AG09309 (cell line): Measurements from ENCODE around the gene SLC8A1.

Experiments
- DNase-seq: peaks from one replicate; pipeline ENCODE4 v3.0.0-alpha.2; 2010; ENCODE audit warnings: low read depth
- H3K4me3 ChIP-seq: 2 replicates; pipeline ENCODE4 v1.5.1; 2011; ENCODE audit warnings: mild to moderate bottlenecking, low read depth, low read length, moderate library complexity; ENCODE audit not compliant: control insufficient read depth
- TF ChIP-seq, protein P1 (sequence below): IDR thresholded peaks from 2 replicates; pipeline ENCODE4 v1.5.1; 2011; ENCODE audit warnings: mild to moderate bottlenecking, low read depth, low read length, inconsistent platforms; ENCODE audit not compliant: insufficient read depth, control insufficient read depth; ENCODE audit errors: missing control alignments

SLC8A1 gene

DNA sequence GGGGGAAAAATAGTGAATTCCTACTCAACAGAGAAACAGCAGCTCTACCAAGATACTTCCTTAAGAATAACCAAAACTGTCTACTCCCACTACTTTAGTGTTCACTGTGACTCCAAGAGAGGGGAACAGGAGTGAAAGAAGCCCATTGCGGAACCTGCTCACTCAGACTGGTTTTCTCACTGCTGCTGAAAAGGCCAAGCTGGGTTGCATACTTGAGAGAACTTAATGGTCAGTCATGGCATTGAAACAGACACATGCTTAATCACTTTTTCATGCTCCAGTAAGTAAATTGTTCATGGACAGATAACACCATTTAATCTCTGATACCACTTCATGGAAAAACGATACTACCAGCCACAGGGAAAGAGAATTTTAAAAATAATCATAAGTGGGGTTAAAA lies 35.7 kb upstream of the SLC8A1 start:
- no peak overlapping the region for H3K4me3 ChIP-seq
- TF ChIP-seq, protein P1, sequence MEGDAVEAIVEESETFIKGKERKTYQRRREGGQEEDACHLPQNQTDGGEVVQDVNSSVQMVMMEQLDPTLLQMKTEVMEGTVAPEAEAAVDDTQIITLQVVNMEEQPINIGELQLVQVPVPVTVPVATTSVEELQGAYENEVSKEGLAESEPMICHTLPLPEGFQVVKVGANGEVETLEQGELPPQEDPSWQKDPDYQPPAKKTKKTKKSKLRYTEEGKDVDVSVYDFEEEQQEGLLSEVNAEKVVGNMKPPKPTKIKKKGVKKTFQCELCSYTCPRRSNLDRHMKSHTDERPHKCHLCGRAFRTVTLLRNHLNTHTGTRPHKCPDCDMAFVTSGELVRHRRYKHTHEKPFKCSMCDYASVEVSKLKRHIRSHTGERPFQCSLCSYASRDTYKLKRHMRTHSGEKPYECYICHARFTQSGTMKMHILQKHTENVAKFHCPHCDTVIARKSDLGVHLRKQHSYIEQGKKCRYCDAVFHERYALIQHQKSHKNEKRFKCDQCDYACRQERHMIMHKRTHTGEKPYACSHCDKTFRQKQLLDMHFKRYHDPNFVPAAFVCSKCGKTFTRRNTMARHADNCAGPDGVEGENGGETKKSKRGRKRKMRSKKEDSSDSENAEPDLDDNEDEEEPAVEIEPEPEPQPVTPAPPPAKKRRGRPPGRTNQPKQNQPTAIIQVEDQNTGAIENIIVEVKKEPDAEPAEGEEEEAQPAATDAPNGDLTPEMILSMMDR, result no peak
- no peak for DNase-seq

- H3K4me3 ChIP-seq, result no peak overlapping the region
- TF ChIP-seq, protein P1, result no peak
- DNase-seq, result no peak
These were observed 34.0 kb upstream of the SLC8A1 start for GRCh38 chr2:40485854-40486253.

GRCh38 chr2:40485318-40485717 lies 33.4 kb upstream of the SLC8A1 start:
- no peak for DNase-seq
- no peak overlapping the region for H3K4me3 ChIP-seq
- TF ChIP-seq, protein P1, result no peak

- no peak overlapping the region for H3K4me3 ChIP-seq
- TF ChIP-seq, protein P1, result no peak
- no peak for DNase-seq
These were observed 31.8 kb upstream of the SLC8A1 start for GRCh38 chr2:40483549-40484243.

GRCh38 chr2:40480596-40480995 lies 28.7 kb upstream of the SLC8A1 start:
- TF ChIP-seq, protein P1, result no peak
- DNase-seq, result no peak

DNA sequence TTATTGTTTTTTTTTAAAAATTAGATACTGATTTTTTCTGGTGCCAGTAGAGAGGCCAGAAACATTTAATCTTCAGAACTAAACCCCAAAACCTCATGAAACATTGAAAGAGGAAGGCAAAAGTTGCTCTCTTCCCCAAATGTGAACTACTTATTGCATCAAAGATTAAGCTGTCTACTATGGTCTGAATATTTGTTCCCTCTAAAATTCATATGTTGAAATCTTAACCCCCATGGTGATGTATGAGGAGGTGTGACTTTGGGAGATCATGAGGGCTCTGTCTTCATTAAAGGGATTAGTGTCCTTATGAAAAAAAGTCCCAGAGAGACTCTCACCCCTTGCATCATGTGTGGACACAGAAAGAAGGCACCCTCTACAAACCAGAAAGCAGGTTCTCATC lies 28.2 kb upstream of the SLC8A1 start:
- TF ChIP-seq, protein P1, result no peak
- H3K4me3 ChIP-seq, result no peak overlapping the region
- DNase-seq, result no peak

More at GRCh38 chr2:40480596-40480995, 28.7 kb upstream of the SLC8A1 start:
- H3K4me3 ChIP-seq, result no peak overlapping the region

DNA sequence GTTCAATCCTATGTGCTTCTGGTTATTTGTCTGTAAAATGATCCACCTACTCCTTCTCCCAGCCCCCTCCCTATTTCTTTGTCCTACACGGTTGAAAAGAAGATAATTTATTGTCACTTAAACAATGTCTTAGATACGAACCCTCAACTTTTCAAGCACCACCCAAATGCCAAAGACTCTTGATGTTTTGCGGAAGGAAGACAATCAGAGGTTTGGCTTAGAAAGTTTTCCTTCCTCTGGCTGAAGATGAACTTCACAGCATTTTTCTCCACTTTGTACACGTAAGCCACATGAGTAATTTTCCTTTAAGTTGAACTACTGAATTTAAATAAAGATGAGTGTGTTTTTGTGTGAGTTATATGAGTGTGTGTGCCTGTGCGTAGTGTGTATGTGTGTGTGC lies 25.5 kb upstream of the SLC8A1 start:
- no peak for DNase-seq

More for the DNA sequence above, 25.5 kb upstream of the SLC8A1 start:
- H3K4me3 ChIP-seq, result no peak overlapping the region
- TF ChIP-seq, protein P1, result no peak
